ENCODE measurements around the gene ZNF311.
A peak's percentile ranks its signal among the peaks of the same experiment; 100 is the strongest.
"Not testable (repeated sequence)": the region's sequence is repeated elsewhere in the genome, so short reads cannot be mapped to it uniquely, and the experiment has no call there.

ZNF311 gene

DNA sequence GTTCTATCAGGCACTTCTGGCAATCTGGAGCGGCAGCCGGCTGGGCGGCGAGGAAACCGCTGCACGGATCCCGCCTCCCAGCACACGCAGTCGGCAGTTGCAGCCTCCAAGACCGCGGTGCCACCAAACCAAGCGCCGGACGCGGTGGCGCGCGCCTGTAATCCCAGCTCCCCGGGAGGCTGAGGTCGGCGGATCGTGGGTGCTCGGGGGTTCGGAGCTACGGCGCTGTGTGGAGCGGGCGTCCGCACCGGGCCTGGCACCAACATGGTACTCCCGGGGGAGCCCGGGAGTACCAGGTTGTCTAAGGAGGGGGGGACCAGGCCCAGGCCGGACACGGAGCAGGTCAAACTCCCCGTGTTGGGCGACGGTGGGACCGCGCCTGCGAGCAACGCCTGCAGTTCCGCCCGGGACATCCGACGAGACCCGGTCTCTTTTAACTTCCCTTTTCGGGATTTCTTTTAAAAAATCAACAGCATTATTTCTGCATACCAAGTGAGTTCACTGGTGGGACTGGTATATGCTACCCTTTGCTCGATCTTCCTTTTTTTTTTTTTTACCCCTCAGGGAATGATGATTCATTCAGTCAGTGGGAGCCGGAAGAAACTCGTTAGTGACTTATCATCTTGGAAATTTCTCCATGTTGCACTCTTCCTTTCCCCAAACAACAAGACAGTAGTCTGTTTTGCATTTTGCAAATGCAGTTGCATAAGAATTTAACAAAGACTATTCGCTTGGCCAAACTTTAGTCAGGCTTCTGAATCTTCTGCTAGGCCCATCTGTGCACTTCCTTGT lies 27.6 kb downstream of the ZNF311 start:
- Histone ChIP-seq H3K9me3 (replicated peaks; ENCODE audit: insufficient read depth, low read length) (no peaks in the 10 kb centered on the region), H3K27ac (ENCODE audit: low read length) (no peak overlapping the region), H2AFZ (ENCODE audit: low read length) (0 out of 2 replicates have a peak overlapping the region, but pooled peaks have one; percentile 11), H3K4me2 (ENCODE audit: low read depth, low read length) (peak overlapping the region; percentile 29; the same call in 1 of the 2 replicates), H3K27me3 (replicated peaks; ENCODE audit: insufficient read depth, low read length) (peaks cover 7% of the 10 kb centered on the region; the same call in 1 of the 2 replicates), H3K79me2 (ENCODE audit: low read length) (no peaks in the 10 kb centered on the region), H3F3A (ENCODE audit: insufficient read depth, low read length) (peaks cover 10% of the 10 kb centered on the region), H3K9me2 (replicated peaks; ENCODE audit: insufficient read depth, low read length) (no peaks in the 10 kb centered on the region), H3K36me3 (replicated peaks; ENCODE audit: insufficient read depth, low read length) (no peaks in the 10 kb centered on the region), H4K20me1 (ENCODE audit: insufficient read depth, low read length) (no peaks in the 10 kb centered on the region), H3K4me3 (ENCODE audit: low read length) (0 out of 2 replicates have a peak overlapping the region, but pooled peaks have one; percentile 12), H3K9ac (ENCODE audit: low read length) (no peak overlapping the region), H3K4me1 (ENCODE audit: low read length) (no peaks in the 10 kb centered on the region)
- TF ChIP-seq EZH2phosphoT487 (IDR thresholded peaks at IDR 0.05; ENCODE audit: low read length), result no peak
- no peak for TF ChIP-seq EZH2 (optimal IDR thresholded peaks at IDR 0.05; ENCODE audit: low read depth, low read length)
- TF ChIP-seq CTCF (IDR thresholded peaks at IDR 0.05; ENCODE audit: low read length), result no peak
- DNase-seq, result no peak

DNA sequence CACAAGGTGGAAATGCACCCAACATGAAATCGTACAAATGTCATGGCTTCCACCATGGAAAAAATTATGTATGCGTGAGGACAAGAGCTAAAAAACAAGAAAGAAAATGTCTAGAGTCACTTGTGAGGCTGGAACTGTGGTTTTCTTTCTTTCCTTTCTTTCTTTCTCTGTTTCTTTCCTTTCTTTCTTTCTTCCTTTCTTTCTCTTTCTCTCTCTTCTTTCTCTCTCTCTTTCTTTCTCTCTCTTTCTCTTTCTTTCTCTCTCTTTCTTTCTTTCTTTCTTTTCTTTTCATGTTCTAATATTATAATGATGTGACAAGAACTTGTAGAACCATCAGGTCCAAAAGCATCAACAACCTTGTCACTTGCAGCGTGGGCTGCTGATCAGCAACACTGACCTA lies 28.4 kb downstream of the ZNF311 start:
- H3K36me3 ChIP-seq (replicated peaks; ENCODE audit: insufficient read depth, low read length), result no peaks in the 10 kb centered on the region
- H3K27me3 ChIP-seq (replicated peaks; ENCODE audit: insufficient read depth, low read length), result peaks cover 7% of the 10 kb centered on the region; the same call in 1 of the 2 replicates
- no peaks in the 10 kb centered on the region for H4K20me1 ChIP-seq (ENCODE audit: insufficient read depth, low read length)
- H3K79me2 ChIP-seq (ENCODE audit: low read length), result no peaks in the 10 kb centered on the region
- no peak overlapping the region for H3K27ac ChIP-seq (ENCODE audit: low read length)
- no peaks in the 10 kb centered on the region for H3K9me3 ChIP-seq (replicated peaks; ENCODE audit: insufficient read depth, low read length)
- no peak overlapping the region for H3K4me2 ChIP-seq (ENCODE audit: low read depth, low read length)
- DNase-seq, result no peak
- H3K4me1 ChIP-seq (ENCODE audit: low read length), result no peaks in the 10 kb centered on the region
- TF ChIP-seq EZH2phosphoT487 (IDR thresholded peaks at IDR 0.05; ENCODE audit: low read length), result no peak
- TF ChIP-seq CTCF (IDR thresholded peaks at IDR 0.05; ENCODE audit: low read length), result no peak
- no peak for TF ChIP-seq EZH2 (optimal IDR thresholded peaks at IDR 0.05; ENCODE audit: low read depth, low read length)
- peaks cover 2% of the 10 kb centered on the region; the same call in 1 of the 2 replicates for H3F3A ChIP-seq (ENCODE audit: insufficient read depth, low read length)
- H3K9ac ChIP-seq (ENCODE audit: low read length), result no peak overlapping the region
- H3K9me2 ChIP-seq (replicated peaks; ENCODE audit: insufficient read depth, low read length), result no peaks in the 10 kb centered on the region
- no peak overlapping the region for H3K4me3 ChIP-seq (ENCODE audit: low read length)
- H2AFZ ChIP-seq (ENCODE audit: low read length), result no peak overlapping the region

DNA sequence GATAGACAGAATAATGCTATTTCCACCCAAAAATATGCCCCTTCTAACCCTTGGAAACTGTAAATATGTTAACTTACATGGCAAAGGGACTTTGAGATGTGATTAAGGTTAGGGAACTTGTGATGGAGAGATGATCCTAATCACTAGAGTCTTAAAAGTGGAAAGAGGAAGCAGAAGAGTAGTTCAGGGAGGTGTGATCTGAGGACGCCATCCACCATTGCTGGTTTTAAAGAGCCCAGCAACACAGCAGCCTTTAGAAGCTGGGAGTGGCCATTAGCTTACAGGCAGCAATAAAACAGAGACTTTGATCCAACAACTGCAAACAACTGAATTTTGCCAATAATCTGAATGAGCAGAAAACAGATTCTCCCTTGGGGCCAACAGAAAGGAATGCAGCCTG lies 30.6 kb downstream of the ZNF311 start:
- no peak overlapping the region for H2AFZ ChIP-seq (ENCODE audit: low read length)
- TF ChIP-seq EZH2 (optimal IDR thresholded peaks at IDR 0.05; ENCODE audit: low read depth, low read length) (no peak), EZH2phosphoT487 (IDR thresholded peaks at IDR 0.05; ENCODE audit: low read length) (no peak), CTCF (IDR thresholded peaks at IDR 0.05; ENCODE audit: low read length) (no peak)

GRCh38 chr6:28970056-28970455 lies 35.1 kb downstream of the ZNF311 start:
- H3K79me2 ChIP-seq (ENCODE audit: low read length); H3K27me3 ChIP-seq (replicated peaks; ENCODE audit: insufficient read depth, low read length); H3K4me2 ChIP-seq (ENCODE audit: low read depth, low read length); H3K4me1 ChIP-seq (ENCODE audit: low read length); H3F3A ChIP-seq (ENCODE audit: insufficient read depth, low read length); H4K20me1 ChIP-seq (ENCODE audit: insufficient read depth, low read length); H3K9ac ChIP-seq (ENCODE audit: low read length); H3K9me3 ChIP-seq (replicated peaks; ENCODE audit: insufficient read depth, low read length); H3K27ac ChIP-seq (ENCODE audit: low read length); DNase-seq; H3K36me3 ChIP-seq (replicated peaks; ENCODE audit: insufficient read depth, low read length); H3K4me3 ChIP-seq (ENCODE audit: low read length); H3K9me2 ChIP-seq (replicated peaks; ENCODE audit: insufficient read depth, low read length); H2AFZ ChIP-seq (ENCODE audit: low read length): not testable (repeated sequence)

More for the DNA sequence above, 30.6 kb downstream of the ZNF311 start:
- Histone ChIP-seq H3K4me2 (ENCODE audit: low read depth, low read length) (no peak overlapping the region), H3K9me2 (replicated peaks; ENCODE audit: insufficient read depth, low read length) (no peaks in the 10 kb centered on the region), H3K9ac (ENCODE audit: low read length) (no peak overlapping the region), H3K27ac (ENCODE audit: low read length) (no peak overlapping the region), H3K36me3 (replicated peaks; ENCODE audit: insufficient read depth, low read length) (no peaks in the 10 kb centered on the region), H3K79me2 (ENCODE audit: low read length) (no peaks in the 10 kb centered on the region), H4K20me1 (ENCODE audit: insufficient read depth, low read length) (no peaks in the 10 kb centered on the region), H3K4me1 (ENCODE audit: low read length) (no peaks in the 10 kb centered on the region), H3K9me3 (replicated peaks; ENCODE audit: insufficient read depth, low read length) (no peaks in the 10 kb centered on the region), H3F3A (ENCODE audit: insufficient read depth, low read length) (no peaks in the 10 kb centered on the region), H3K27me3 (replicated peaks; ENCODE audit: insufficient read depth, low read length) (peaks cover 1% of the 10 kb centered on the region; the same call in 1 of the 2 replicates), H3K4me3 (ENCODE audit: low read length) (no peak overlapping the region)
- DNase-seq, result no peak
